A673 (cell line): ENCODE measurements around the gene TJAP1. TPM values are rescaled to one million over a fixed set of nuclear protein-coding genes. Genes with fewer than 3 reads are reported as not detected.

Experiments used
- BruUV-seq: library from RNA; stranded (reverse); fragments of 400-500 nt; replicated peaks from 2 replicates; lab custom pipeline; 2021; lab: Mats Ljungman, UMichigan
- CTCF ChIA-PET: fragments of 300-600 bp; sonication (Branson Sonifier 250); formaldehyde crosslinking; loops from one replicate; lab custom pipeline; 2022; ENCODE audit warnings: antibody characterized with exemption; lab: Charles Lee
- POLR2A ChIA-PET: fragments of 300-600 bp; sonication (Branson Sonifier 250); formaldehyde crosslinking; loops from one replicate; lab custom pipeline; 2022; ENCODE audit warnings: antibody characterized with exemption; ENCODE audit not compliant: low non-redundant PET; lab: Charles Lee
- DNase-seq: peaks from one replicate; pipeline ENCODE4 v3.0.0-alpha.2; 2015; ENCODE audit warnings: low spot score
- H3K27ac ChIP-seq: fragments of 200-600 bp; sonication (generic); 2 replicates; pipeline ENCODE4 v1.5.1; 2016; ENCODE audit warnings: mixed run types, low read depth, mild to moderate bottlenecking, mixed read lengths, antibody characterized with exemption, low read length; ENCODE audit not compliant: poor library complexity, severe bottlenecking
- H3K27me3 ChIP-seq: fragments of 200-600 bp; sonication (generic); replicated peaks from 2 replicates; pipeline ENCODE4 v1.6.1; 2017; ENCODE audit warnings: mixed run types, low read depth, mild to moderate bottlenecking, mixed read lengths, antibody characterized with exemption, low read length; ENCODE audit not compliant: insufficient read depth, poor library complexity
- H3K36me3 ChIP-seq: fragments of 200-600 bp; sonication (generic); 2 replicates; pipeline ENCODE4 v1.6.1; 2016; ENCODE audit warnings: mixed run types, mild to moderate bottlenecking, mixed read lengths, antibody characterized with exemption, low read length; ENCODE audit not compliant: insufficient read depth, poor library complexity, severe bottlenecking
- H3K4me1 ChIP-seq: fragments of 200-600 bp; sonication (generic); 2 replicates; pipeline ENCODE4 v1.6.1; 2017; ENCODE audit warnings: mixed run types, mild to moderate bottlenecking, mixed read lengths, antibody characterized with exemption, low read length; ENCODE audit not compliant: insufficient read depth, poor library complexity, severe bottlenecking
- H3K4me3 ChIP-seq: fragments of 200-600 bp; sonication (generic); 2 replicates; pipeline ENCODE4 v1.5.1; 2016; ENCODE audit warnings: low read depth, mixed run types, mild to moderate bottlenecking, mixed read lengths, low read length; ENCODE audit not compliant: poor library complexity, severe bottlenecking
- H3K9me3 ChIP-seq: fragments of 200-600 bp; sonication (generic); 2 replicates; pipeline ENCODE4 v1.6.1; 2016; ENCODE audit warnings: mixed run types, low read depth, mild to moderate bottlenecking, mixed read lengths, antibody characterized with exemption, low read length; ENCODE audit not compliant: poor library complexity, severe bottlenecking
- CTCF ChIP-seq: fragments of 300-800, 200-600 bp; sonication (generic); conservative IDR thresholded peaks from 2 replicates; pipeline ENCODE4 v1.5.1; 2017; ENCODE audit warnings: low read depth, mild to moderate bottlenecking, antibody characterized with exemption, low read length, moderate library complexity, mixed read lengths
- EZH2 ChIP-seq: fragments of 200-600 bp; sonication (generic); IDR thresholded peaks from 2 replicates; pipeline ENCODE4 v1.6.1; 2017; ENCODE audit warnings: borderline replicate concordance, low read depth, mild to moderate bottlenecking, mixed read lengths, antibody characterized with exemption, low read length; ENCODE audit not compliant: poor library complexity, severe bottlenecking
- intact Hi-C: fragments of 100-400 bp; cut with micrococcal nuclease; formaldehyde crosslinking; loops from one replicate; pipeline ENCODE4 v1.10.0; 2022; ENCODE audit not compliant: unreplicated experiment
- total RNA-seq: library from RNA; stranded (reverse); gene quantifications from 2 replicates; pipeline ENCODE4 v1.2.3, GENCODE V29; 2021

TJAP1 gene
- total RNA-seq, 1 experiment from 2014 or later: 46.0 TPM

GRCh38 chr6:43522547-43523261, 45.3 kb downstream of the TJAP1 start:
- H3K36me3 ChIP-seq: peaks cover 86% of the 10 kb centered on the region
- no peak for DNase-seq
- no peaks in the 10 kb centered on the region for H3K27me3 ChIP-seq
- CTCF ChIA-PET: no interaction called here
- POLR2A ChIA-PET: interaction anchor here (0.6 kb wide), 1 partner anchor 9 kb away, joined by 5 read pairs; no protein-coding TSS in a partner anchor
- TF ChIP-seq EZH2: no peak
- no peak for TF ChIP-seq CTCF
- H3K9me3 ChIP-seq: no peaks in the 10 kb centered on the region
- no peaks in the 10 kb centered on the region for H3K4me1 ChIP-seq
- BruUV-seq: TSS peak; percentile 22
- intact Hi-C loops: no loop called here
- H3K4me3 ChIP-seq: no peak overlapping the region
- H3K27ac ChIP-seq: no peak overlapping the region

- H3K4me3 ChIP-seq: no peak overlapping the region
- no peaks in the 10 kb centered on the region for H3K9me3 ChIP-seq
- BruUV-seq: no TSS peak
- intact Hi-C loops: no loop called here
- POLR2A ChIA-PET: no interaction called here
- H3K4me1 ChIP-seq: no peaks in the 10 kb centered on the region
- DNase-seq: no peak
- H3K27ac ChIP-seq: no peak overlapping the region
- no peaks in the 10 kb centered on the region for H3K27me3 ChIP-seq
- CTCF ChIA-PET: no interaction called here
- peaks cover 92% of the 10 kb centered on the region for H3K36me3 ChIP-seq
- TF ChIP-seq EZH2: no peak
- no peak for TF ChIP-seq CTCF
Measured at GRCh38 chr6:43523284-43523683, 45.9 kb downstream of the TJAP1 start.

- CTCF ChIA-PET: no interaction called here
- POLR2A ChIA-PET: no interaction called here
- Histone ChIP-seq H3K27ac (no peak overlapping the region), H3K27me3 (no peaks in the 10 kb centered on the region), H3K9me3 (no peaks in the 10 kb centered on the region), H3K4me1 (no peaks in the 10 kb centered on the region), H3K36me3 (peaks cover 99% of the 10 kb centered on the region), H3K4me3 (no peak overlapping the region)
- DNase-seq: no peak
- TF ChIP-seq EZH2: no peak
- TF ChIP-seq CTCF: no peak
- intact Hi-C loops: no loop called here
- BruUV-seq: no TSS peak
Measured at GRCh38 chr6:43524483-43524961, 47.2 kb downstream of the TJAP1 start.
